BJ (cell line): ENCODE measurements around the gene RAD18. TPM values are rescaled to one million over a fixed set of nuclear protein-coding genes. Genes with fewer than 3 reads are reported as not detected.

ENCODE experiments used
- CTCF ChIA-PET: fragments of 350-600 bp; formaldehyde crosslinking; extraction: SDS; loops from one replicate; lab custom pipeline; 2021; ENCODE audit warnings: antibody characterized with exemption, inconsistent platforms; lab: Yijun Ruan, JAX
- POLR2A ChIA-PET: fragments of 300-600 bp; sonication (Branson Sonifier 250); formaldehyde crosslinking; extraction: SDS; loops from one replicate; lab custom pipeline; 2021; ENCODE audit warnings: antibody characterized with exemption; lab: Charles Lee
- DNase-seq: peaks from one replicate; pipeline ENCODE4 v3.0.0-alpha.2; 2011; ENCODE audit warnings: low read depth
- H3K27me3 ChIP-seq: 2 replicates; pipeline ENCODE4 v1.6.0; 2011; ENCODE audit warnings: low read length; ENCODE audit not compliant: control insufficient read depth, insufficient read depth
- H3K36me3 ChIP-seq: 2 replicates; pipeline ENCODE4 v1.5.1; 2011; ENCODE audit warnings: low read length; ENCODE audit not compliant: control insufficient read depth, insufficient read depth
- H3K4me3 ChIP-seq: 2 replicates; pipeline ENCODE4 v1.5.1; 2011; ENCODE audit warnings: low read depth, mild to moderate bottlenecking, control low read depth, low read length
- CTCF ChIP-seq: IDR thresholded peaks from 2 replicates; pipeline ENCODE4 v1.5.1; 2011; ENCODE audit warnings: low read depth, mild to moderate bottlenecking, control low read depth, inconsistent platforms, low read length, moderate library complexity; ENCODE audit not compliant: insufficient read depth
- polyA plus RNA-seq: library from polyadenylated mRNA; depleted of rRNA; stranded (reverse); fragments of >200 nt; gene quantifications from 2 replicates; pipeline ENCODE4 v1.2.3, GENCODE V29; 2011

RAD18 gene
- polyA plus RNA-seq, 1 experiment = 13.8 TPM

GRCh38 chr3:8953313-8953712 lies 10.0 kb downstream of the RAD18 start:
- H3K4me3 ChIP-seq = no peak overlapping the region
- no peaks in the 10 kb centered on the region for H3K27me3 ChIP-seq
- DNase-seq = no peak
- no peaks in the 10 kb centered on the region for H3K36me3 ChIP-seq
- no peak for TF ChIP-seq CTCF
- ChIA-PET CTCF (interaction anchor here (0.6 to 3.0 kb wide), 4 partner anchors 13 to 184 kb away, joined by 3 to 26 read pairs (median 4); partner anchors contain the start of gene OXTR), POLR2A (interaction anchor here (0.6 kb wide), 1 partner anchor 260 kb away, joined by 3 read pairs; no protein-coding TSS in a partner anchor)

- Histone ChIP-seq H3K27me3 (no peaks in the 10 kb centered on the region), H3K36me3 (no peaks in the 10 kb centered on the region), H3K4me3 (no peak overlapping the region)
- DNase-seq = no peak
- CTCF ChIA-PET = interaction anchor here (2.5 kb wide), 1 partner anchor 183 kb away, joined by 10 read pairs; the partner anchor contains the start of gene OXTR
- no peak for TF ChIP-seq CTCF
- POLR2A ChIA-PET = no interaction called here
Observed at GRCh38 chr3:8952130-8952529, 11.1 kb downstream of the RAD18 start.

- Histone ChIP-seq H3K27me3 (no peaks in the 10 kb centered on the region), H3K4me3 (no peak overlapping the region), H3K36me3 (no peaks in the 10 kb centered on the region)
- POLR2A ChIA-PET = no interaction called here
- CTCF ChIA-PET = interaction anchor here (0.9 to 2.0 kb wide), 5 partner anchors 9 to 357 kb away, joined by 3 to 14 read pairs (median 3); partner anchors contain the start of gene OXTR
- TF ChIP-seq CTCF = no peak
- DNase-seq = no peak
Observed at GRCh38 chr3:8945890-8946600, 17.2 kb downstream of the RAD18 start.

- Histone ChIP-seq H3K27me3 (no peaks in the 10 kb centered on the region), H3K4me3 (no peak overlapping the region), H3K36me3 (no peaks in the 10 kb centered on the region)
- POLR2A ChIA-PET = no interaction called here
- no peak for TF ChIP-seq CTCF
- DNase-seq = no peak
- CTCF ChIA-PET = interaction anchor here (0.7 kb wide), 1 partner anchor 279 kb away, joined by 3 read pairs; no protein-coding TSS in a partner anchor
Observed at GRCh38 chr3:8942746-8943488, 20.4 kb downstream of the RAD18 start.

- no peak for TF ChIP-seq CTCF
- ChIA-PET POLR2A (no interaction called here), CTCF (no interaction called here)
- Histone ChIP-seq H3K36me3 (no peaks in the 10 kb centered on the region), H3K27me3 (no peaks in the 10 kb centered on the region), H3K4me3 (no peak overlapping the region)
- DNase-seq = no peak
Observed at GRCh38 chr3:8942115-8942514, 21.2 kb downstream of the RAD18 start.
